ELR (cell line): ENCODE results near the gene MIDN.

Experiments used
- DNase-seq: peaks from one replicate; pipeline ENCODE4 v3.0.0-alpha.2; 2015; ENCODE audit warnings: low read depth

MIDN gene

GRCh38 chr19:1258707-1259205 lies 10.4 kb downstream of the MIDN start:
- no peak for DNase-seq

GRCh38 chr19:1259206-1259875 lies 11.0 kb downstream of the MIDN start:
- DNase-seq, result peak; percentile 75

GRCh38 chr19:1259876-1260748 lies 11.7 kb downstream of the MIDN start:
- peak; percentile 62 for DNase-seq

GRCh38 chr19:1260749-1261537 lies 12.6 kb downstream of the MIDN start:
- peak; percentile 97 for DNase-seq

- DNase-seq, result peak; percentile 59
These were observed 13.1 kb downstream of the MIDN start for GRCh38 chr19:1261538-1261797.

- DNase-seq, result peak; percentile 53
These were observed 13.6 kb downstream of the MIDN start for GRCh38 chr19:1261798-1262622.

GRCh38 chr19:1262623-1263123 lies 14.3 kb downstream of the MIDN start:
- peak; percentile 53 for DNase-seq

- no peak for DNase-seq
These were observed 14.8 kb downstream of the MIDN start for GRCh38 chr19:1263188-1263587.

GRCh38 chr19:1264801-1265614 lies 16.6 kb downstream of the MIDN start:
- DNase-seq, result peak; percentile 97

- DNase-seq, result peak; percentile 94
These were observed 17.3 kb downstream of the MIDN start for GRCh38 chr19:1265615-1266128.

GRCh38 chr19:1266129-1266915 lies 17.9 kb downstream of the MIDN start:
- DNase-seq, result peak; percentile 93

- DNase-seq, result peak; percentile 60
These were observed 18.6 kb downstream of the MIDN start for GRCh38 chr19:1266916-1267476.

- peak; percentile 60 for DNase-seq
These were observed 19.3 kb downstream of the MIDN start for GRCh38 chr19:1267477-1268225.

- no peak for DNase-seq
These were observed 20.1 kb downstream of the MIDN start for GRCh38 chr19:1268226-1269064.

- DNase-seq, result peak; percentile 100
These were observed 20.7 kb downstream of the MIDN start, which contains the start of gene CIRBP for GRCh38 chr19:1269065-1269477. TSS of gene CIRBP (plus strand) at chr19:1269332. CDS start at chr19:1270934, 1,602 bp downstream.

GRCh38 chr19:1269478-1270212 lies 21.3 kb downstream of the MIDN start:
- peak; percentile 88 for DNase-seq
